ENCODE results near the gene SRCIN1.

The SRCIN1 gene

DNA sequence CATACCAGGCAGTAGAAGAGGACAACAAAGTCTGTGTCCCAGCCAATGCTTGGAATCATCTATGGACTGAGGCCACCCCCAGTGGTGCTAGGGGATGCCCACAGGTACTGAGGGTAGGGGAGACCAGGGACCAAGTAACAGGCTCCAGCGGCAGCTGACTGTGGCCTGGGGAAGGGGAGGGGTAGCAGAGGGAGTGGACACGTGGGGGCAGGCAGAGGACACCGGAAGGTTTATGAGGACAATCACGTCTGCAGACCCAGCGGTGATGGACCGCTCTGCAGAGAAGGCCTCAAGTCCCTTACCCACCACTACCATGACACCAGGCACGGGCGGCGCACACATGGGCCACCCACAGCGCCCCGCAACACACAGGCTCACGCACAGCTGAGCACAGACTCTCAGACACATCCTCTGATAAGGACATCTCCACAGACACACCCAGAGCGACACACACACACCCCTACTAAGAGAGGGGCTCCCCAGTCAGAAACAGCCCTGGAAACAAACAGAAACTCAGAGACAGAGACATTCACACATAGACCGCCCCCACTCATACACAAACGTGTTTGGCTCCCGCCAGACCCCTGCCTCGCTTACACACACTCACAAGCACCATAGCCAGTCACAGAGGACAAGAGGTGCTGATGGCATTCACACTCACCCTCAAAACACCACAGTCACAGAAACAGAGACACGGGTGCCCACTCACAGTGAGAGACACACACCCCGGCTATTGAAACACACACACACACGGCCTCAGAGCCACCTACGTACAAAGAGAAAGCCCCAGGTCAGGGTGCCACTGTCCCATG lies 35.8 kb downstream of the SRCIN1 start:
- no peaks in the 10 kb centered on the region for H3K9me3 Mint-ChIP-seq
- TF ChIP-seq, protein P1, sequence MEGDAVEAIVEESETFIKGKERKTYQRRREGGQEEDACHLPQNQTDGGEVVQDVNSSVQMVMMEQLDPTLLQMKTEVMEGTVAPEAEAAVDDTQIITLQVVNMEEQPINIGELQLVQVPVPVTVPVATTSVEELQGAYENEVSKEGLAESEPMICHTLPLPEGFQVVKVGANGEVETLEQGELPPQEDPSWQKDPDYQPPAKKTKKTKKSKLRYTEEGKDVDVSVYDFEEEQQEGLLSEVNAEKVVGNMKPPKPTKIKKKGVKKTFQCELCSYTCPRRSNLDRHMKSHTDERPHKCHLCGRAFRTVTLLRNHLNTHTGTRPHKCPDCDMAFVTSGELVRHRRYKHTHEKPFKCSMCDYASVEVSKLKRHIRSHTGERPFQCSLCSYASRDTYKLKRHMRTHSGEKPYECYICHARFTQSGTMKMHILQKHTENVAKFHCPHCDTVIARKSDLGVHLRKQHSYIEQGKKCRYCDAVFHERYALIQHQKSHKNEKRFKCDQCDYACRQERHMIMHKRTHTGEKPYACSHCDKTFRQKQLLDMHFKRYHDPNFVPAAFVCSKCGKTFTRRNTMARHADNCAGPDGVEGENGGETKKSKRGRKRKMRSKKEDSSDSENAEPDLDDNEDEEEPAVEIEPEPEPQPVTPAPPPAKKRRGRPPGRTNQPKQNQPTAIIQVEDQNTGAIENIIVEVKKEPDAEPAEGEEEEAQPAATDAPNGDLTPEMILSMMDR (IDR thresholded peaks at IDR 0.05; ENCODE audit: unreplicated experiment in 3 of 3) = no peak
- no peak overlapping the region for H3K27ac Mint-ChIP-seq
- H3K27me3 Mint-ChIP-seq (ENCODE audit: low read depth) = peaks cover 91% of the 10 kb centered on the region
- peaks cover 32% of the 10 kb centered on the region for H3K4me1 Mint-ChIP-seq
- no peaks in the 10 kb centered on the region for H3K36me3 Mint-ChIP-seq (ENCODE audit: low read depth)
- H3K4me3 Mint-ChIP-seq = peak overlapping the region; percentile 2 to 21 (median 2)

DNA sequence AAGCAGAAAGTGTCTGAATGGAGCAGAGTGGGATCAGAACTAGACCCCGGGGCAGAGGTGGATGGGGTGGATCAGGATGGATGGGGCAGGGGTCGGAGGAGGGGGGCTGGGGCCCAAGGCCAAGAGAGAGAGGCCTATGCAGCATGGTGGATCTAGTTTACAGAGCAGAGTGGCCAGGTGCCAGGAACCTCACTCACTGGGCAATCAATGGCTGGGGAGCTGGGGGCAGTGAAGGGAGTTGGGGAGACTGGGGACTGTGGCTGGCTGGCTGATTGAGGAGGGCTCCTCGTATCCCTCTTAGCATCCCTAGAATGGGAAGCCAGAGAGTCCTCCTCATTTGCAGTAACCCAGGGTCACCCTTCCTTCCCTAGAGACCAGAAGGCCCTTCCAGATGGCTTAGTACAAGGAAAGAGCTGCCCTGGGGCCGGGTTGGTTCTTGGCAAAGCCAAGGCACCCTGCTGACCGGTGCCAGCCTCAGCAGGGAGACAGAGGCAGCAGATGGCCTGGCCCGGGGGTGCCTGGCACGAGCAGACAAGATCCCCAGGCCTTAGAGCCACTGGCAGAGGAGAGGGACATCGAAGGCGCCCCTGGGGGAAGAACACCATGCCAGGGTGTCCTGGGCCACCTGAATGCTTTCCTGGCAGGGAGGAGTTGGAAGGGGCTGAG lies 36.8 kb downstream of the SRCIN1 start:
- no peak overlapping the region for H3K4me3 Mint-ChIP-seq
- H3K4me1 Mint-ChIP-seq = peaks cover 29% of the 10 kb centered on the region
- no peak overlapping the region for H3K27ac Mint-ChIP-seq
- H3K9me3 Mint-ChIP-seq = no peaks in the 10 kb centered on the region
- no peaks in the 10 kb centered on the region for H3K36me3 Mint-ChIP-seq (ENCODE audit: low read depth)
- TF ChIP-seq, protein P1 (IDR thresholded peaks at IDR 0.05; ENCODE audit: unreplicated experiment in 3 of 3) = no peak
- peaks cover 91% of the 10 kb centered on the region for H3K27me3 Mint-ChIP-seq (ENCODE audit: low read depth)

DNA sequence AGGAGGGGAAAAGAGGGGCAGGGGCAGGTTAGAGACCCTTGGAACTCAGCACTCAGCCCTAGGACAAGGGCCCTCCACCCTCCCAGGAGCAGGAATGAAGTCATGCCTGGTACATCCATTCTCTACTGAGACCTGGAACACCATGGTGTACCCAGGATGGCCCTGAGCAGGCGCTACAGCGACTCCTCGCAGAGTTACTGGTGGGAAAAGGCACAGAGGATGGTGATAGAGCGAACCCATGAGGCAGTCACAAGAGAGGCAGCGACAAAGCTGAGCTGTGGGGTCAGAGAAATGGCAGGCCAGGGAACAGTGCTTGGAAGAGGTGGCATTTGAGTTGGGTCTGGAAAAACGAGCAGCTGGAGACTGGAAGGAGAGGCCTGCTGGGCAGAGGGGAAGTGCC lies 37.5 kb downstream of the SRCIN1 start:
- Mint-ChIP-seq H3K9me3 (no peaks in the 10 kb centered on the region), H3K36me3 (ENCODE audit: low read depth) (no peaks in the 10 kb centered on the region), H3K27me3 (ENCODE audit: low read depth) (peaks cover 91% of the 10 kb centered on the region)

DNA sequence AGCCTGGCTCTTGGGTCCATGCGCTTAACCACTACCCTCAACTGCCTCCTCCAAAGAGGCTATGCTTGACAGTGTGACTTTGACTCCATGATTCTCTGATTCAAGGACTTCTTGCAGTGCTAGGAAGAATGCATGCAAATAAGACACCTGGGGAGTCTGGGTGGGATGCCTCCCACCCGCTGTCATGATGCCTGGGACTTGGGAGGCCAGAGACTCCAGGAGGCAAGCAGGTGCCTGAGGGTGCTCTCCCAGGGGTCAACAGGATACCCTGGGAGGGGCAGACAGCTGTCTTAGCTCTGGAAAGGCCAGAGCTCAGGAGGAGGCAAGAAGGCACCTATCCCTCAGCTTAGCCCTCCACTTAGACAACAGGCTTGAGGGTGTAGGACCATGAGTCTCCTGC lies 38.4 kb downstream of the SRCIN1 start:
- no peak overlapping the region for H3K4me3 Mint-ChIP-seq
- no peak overlapping the region for H3K27ac Mint-ChIP-seq
- TF ChIP-seq, protein P1 (IDR thresholded peaks at IDR 0.05; ENCODE audit: unreplicated experiment in 3 of 3) = no peak
- peaks cover 97% of the 10 kb centered on the region for H3K27me3 Mint-ChIP-seq (ENCODE audit: low read depth)
- H3K9me3 Mint-ChIP-seq = no peaks in the 10 kb centered on the region
- H3K36me3 Mint-ChIP-seq (ENCODE audit: low read depth) = no peaks in the 10 kb centered on the region
- peaks cover 20% of the 10 kb centered on the region for H3K4me1 Mint-ChIP-seq

More for the DNA sequence above, 37.5 kb downstream of the SRCIN1 start:
- H3K27ac Mint-ChIP-seq = no peak overlapping the region
- H3K4me1 Mint-ChIP-seq = peaks cover 22% of the 10 kb centered on the region
- TF ChIP-seq, protein P1 (IDR thresholded peaks at IDR 0.05; ENCODE audit: unreplicated experiment in 3 of 3) = no peak
- peak overlapping the region in 1 of 3 experiments; percentile 4 for H3K4me3 Mint-ChIP-seq

DNA sequence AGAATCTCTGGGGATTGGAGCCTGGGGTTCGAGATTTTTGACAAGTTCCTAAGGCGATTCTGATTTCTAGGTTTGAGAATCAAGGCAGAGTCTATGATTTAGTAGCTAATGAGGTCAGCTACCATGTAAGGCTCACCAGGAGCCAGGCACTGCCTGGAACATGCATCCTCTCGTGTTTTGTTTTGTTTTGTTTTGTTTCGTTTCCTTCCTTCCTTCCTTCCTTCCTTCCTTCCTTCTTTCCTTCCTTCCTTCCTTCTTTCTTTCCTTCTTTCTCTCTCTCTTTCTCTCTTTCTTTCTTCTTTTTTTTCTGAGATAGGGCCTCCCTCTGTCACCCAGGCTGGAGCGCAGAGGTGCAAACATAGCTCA lies 39.1 kb downstream of the SRCIN1 start:
- peaks cover 20% of the 10 kb centered on the region for H3K4me1 Mint-ChIP-seq
- TF ChIP-seq, protein P1 (IDR thresholded peaks at IDR 0.05; ENCODE audit: unreplicated experiment in 3 of 3) = no peak
- H3K4me3 Mint-ChIP-seq = no peak overlapping the region
- peaks cover 95% of the 10 kb centered on the region for H3K27me3 Mint-ChIP-seq (ENCODE audit: low read depth)
- H3K27ac Mint-ChIP-seq = no peak overlapping the region
- no peaks in the 10 kb centered on the region for H3K9me3 Mint-ChIP-seq
- H3K36me3 Mint-ChIP-seq (ENCODE audit: low read depth) = no peaks in the 10 kb centered on the region

All from nephron (organoid).